ENCODE results near the gene SPATA21.

- no peak for TF ChIP-seq POLR2A (IDR thresholded peaks at IDR 0.05; ENCODE audit: low read length)
- TF ChIP-seq GATA1 (IDR thresholded peaks at IDR 0.05; ENCODE audit: low read depth, low read length), result no peak
Observed at GRCh38 chr1:16442941-16443340, 5.7 kb upstream of the SPATA21 start.
